ENCODE measurements around the gene CDCA7.

CDCA7 gene

GRCh38 chr2:173353556-173353955 lies 1.1 kb upstream of the CDCA7 start:
- TF ChIP-seq CTCF (conservative IDR thresholded peaks at IDR 0.05): no peak
- H3K27ac ChIP-seq: peak overlapping the region; percentile 96; the same call in 1 of the 2 replicates

- peak overlapping the region; percentile 96 for H3K27ac ChIP-seq
Measured at GRCh38 chr2:173354073-173354581, 545 bp upstream of the CDCA7 start.

GRCh38 chr2:173355132-173355865 lies 627 bp downstream of the CDCA7 start:
- H3K27ac ChIP-seq: peak overlapping the region; percentile 96
- no peak for TF ChIP-seq CTCF (conservative IDR thresholded peaks at IDR 0.05)

More at GRCh38 chr2:173354073-173354581, 545 bp upstream of the CDCA7 start:
- TF ChIP-seq CTCF (conservative IDR thresholded peaks at IDR 0.05): no peak

GRCh38 chr2:173355866-173356508 lies 1.3 kb downstream of the CDCA7 start:
- no peak for TF ChIP-seq CTCF (conservative IDR thresholded peaks at IDR 0.05)
- peak overlapping the region; percentile 96 for H3K27ac ChIP-seq

GRCh38 chr2:173357346-173357745 lies 2.7 kb downstream of the CDCA7 start:
- H3K27ac ChIP-seq: no peak overlapping the region
- TF ChIP-seq CTCF (conservative IDR thresholded peaks at IDR 0.05): no peak

GRCh38 chr2:173358616-173359015 lies 3.9 kb downstream of the CDCA7 start:
- H3K27ac ChIP-seq: no peak overlapping the region
- TF ChIP-seq CTCF (conservative IDR thresholded peaks at IDR 0.05): no peak

- no peak overlapping the region for H3K27ac ChIP-seq
- no peak for TF ChIP-seq CTCF (conservative IDR thresholded peaks at IDR 0.05)
Measured at GRCh38 chr2:173359231-173359630, 4.6 kb downstream of the CDCA7 start.

All from VCaP (cell line).